HG03045 (cell line): ENCODE results near the gene CISD3.
A peak's percentile ranks its signal among the peaks of the same experiment; 100 is the strongest.

ENCODE experiments used
- ATAC-seq: cut with Tn5 transposase; IDR thresholded peaks from one replicate; pipeline ENCODE4 v1.9.1; 2021; ENCODE audit warnings: mild to moderate bottlenecking, moderate library complexity; ENCODE audit not compliant: unreplicated experiment

Gene CISD3

GRCh38 chr17:38742411-38743308 lies 12.5 kb downstream of the CISD3 start:
- ATAC-seq = no peak

- no peak for ATAC-seq
Measured at GRCh38 chr17:38743556-38744171, 13.5 kb downstream of the CISD3 start.

- no peak for ATAC-seq
Measured at GRCh38 chr17:38745545-38745944, 15.4 kb downstream of the CISD3 start.

- no peak for ATAC-seq
Measured at GRCh38 chr17:38746004-38746848, 16.1 kb downstream of the CISD3 start.

- no peak for ATAC-seq
Measured at GRCh38 chr17:38746849-38747462, 16.8 kb downstream of the CISD3 start.

- no peak for ATAC-seq
Measured at GRCh38 chr17:38747463-38748148, 17.5 kb downstream of the CISD3 start.

GRCh38 chr17:38748149-38748891 lies 18.2 kb downstream of the CISD3 start, which contains the start of gene PCGF2:
PCGF2 (minus strand) TSS chr17:38748336; CDS start chr17:38740402, 7,934 bp downstream.
- no peak for ATAC-seq

- ATAC-seq = no peak
Measured at GRCh38 chr17:38748892-38749222, 18.7 kb downstream of the CISD3 start.

- no peak for ATAC-seq
Measured at GRCh38 chr17:38749223-38750043, 19.3 kb downstream of the CISD3 start.

GRCh38 chr17:38750044-38750311 lies 19.8 kb downstream of the CISD3 start:
- no peak for ATAC-seq

GRCh38 chr17:38750312-38751121 lies 20.4 kb downstream of the CISD3 start:
- no peak for ATAC-seq

- ATAC-seq = no peak
Measured at GRCh38 chr17:38751144-38751807, 21.1 kb downstream of the CISD3 start.

- peak; percentile 20 for ATAC-seq
Measured at GRCh38 chr17:38751808-38752307, 21.7 kb downstream of the CISD3 start.

- ATAC-seq = peak; percentile 81
Measured at GRCh38 chr17:38752308-38753070, 22.3 kb downstream of the CISD3 start, which contains the start of gene PSMB3. PSMB3 (plus strand) TSS chr17:38752741; CDS start chr17:38752827, 86 bp downstream.

GRCh38 chr17:38753071-38753506 lies 22.9 kb downstream of the CISD3 start:
- no peak for ATAC-seq

- no peak for ATAC-seq
Measured at GRCh38 chr17:38761612-38762011, 31.5 kb downstream of the CISD3 start.

- no peak for ATAC-seq
Measured at GRCh38 chr17:38762231-38762630, 32.1 kb downstream of the CISD3 start.
